Measurements from ENCODE around the gene SLC6A20.

Gene SLC6A20

GRCh38 chr3:45778761-45779201 lies 17.6 kb downstream of the SLC6A20 start:
- Mint-ChIP-seq H3K27me3 (ENCODE audit: low read depth) (peaks cover 16% of the 10 kb centered on the region), H3K36me3 (ENCODE audit: low read depth) (no peaks in the 10 kb centered on the region), H3K9me3 (no peaks in the 10 kb centered on the region), H3K4me1 (ENCODE audit: low read depth) (no peaks in the 10 kb centered on the region), H3K27ac (no peak overlapping the region), H3K4me3 (no peak overlapping the region)
- DNase-seq (ENCODE audit: low spot score): no peak

DNA sequence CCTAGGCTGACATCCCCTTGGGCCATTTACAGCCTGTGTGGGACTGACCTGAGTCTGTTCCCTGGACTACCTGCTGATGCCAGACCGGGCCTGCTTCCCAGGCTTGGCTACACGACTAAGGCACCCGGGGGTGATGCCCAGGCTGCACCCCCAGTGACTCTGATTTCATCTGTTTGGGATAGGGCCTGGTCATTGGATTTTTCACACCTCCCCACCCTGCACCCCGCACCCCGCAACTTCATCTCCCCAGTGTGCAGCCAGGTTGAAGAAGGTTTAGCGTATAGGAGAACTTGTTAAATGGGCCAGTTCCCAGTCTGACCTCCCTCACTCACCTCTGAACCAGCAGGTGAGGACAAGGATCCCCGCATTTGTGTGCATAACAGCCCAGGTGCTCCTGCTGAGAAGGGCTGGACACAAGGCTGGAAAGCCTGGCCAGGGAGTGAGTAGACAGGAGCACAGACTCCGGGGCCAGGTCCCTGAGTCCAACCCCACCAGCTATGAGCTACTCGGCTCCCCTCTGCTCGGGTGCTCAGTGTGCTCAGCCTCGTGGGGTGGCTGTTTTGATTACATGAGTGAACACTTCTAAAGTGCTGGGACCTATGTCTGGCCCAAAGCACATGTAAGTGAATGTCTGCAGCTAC lies 18.5 kb downstream of the SLC6A20 start:
- H3K27ac Mint-ChIP-seq: no peak overlapping the region
- peaks cover 20% of the 10 kb centered on the region for H3K27me3 Mint-ChIP-seq (ENCODE audit: low read depth)
- H3K36me3 Mint-ChIP-seq (ENCODE audit: low read depth): no peaks in the 10 kb centered on the region
- H3K9me3 Mint-ChIP-seq: no peaks in the 10 kb centered on the region
- peaks cover 3% of the 10 kb centered on the region for H3K4me1 Mint-ChIP-seq (ENCODE audit: low read depth)
- no peak overlapping the region for H3K4me3 Mint-ChIP-seq
- no peak for DNase-seq (ENCODE audit: low spot score)

GRCh38 chr3:45777111-45777745 lies 19.1 kb downstream of the SLC6A20 start:
- Mint-ChIP-seq H3K36me3 (ENCODE audit: low read depth) (no peaks in the 10 kb centered on the region), H3K4me1 (ENCODE audit: low read depth) (peaks cover 8% of the 10 kb centered on the region), H3K27me3 (ENCODE audit: low read depth) (peaks cover 26% of the 10 kb centered on the region), H3K9me3 (no peaks in the 10 kb centered on the region), H3K27ac (no peak overlapping the region), H3K4me3 (no peak overlapping the region)
- DNase-seq (ENCODE audit: low spot score): no peak

- no peak overlapping the region for H3K4me3 Mint-ChIP-seq
- H3K9me3 Mint-ChIP-seq: no peaks in the 10 kb centered on the region
- H3K27me3 Mint-ChIP-seq (ENCODE audit: low read depth): peaks cover 30% of the 10 kb centered on the region
- peaks cover 8% of the 10 kb centered on the region for H3K4me1 Mint-ChIP-seq (ENCODE audit: low read depth)
- no peak overlapping the region for H3K27ac Mint-ChIP-seq
- DNase-seq (ENCODE audit: low spot score): no peak
- no peaks in the 10 kb centered on the region for H3K36me3 Mint-ChIP-seq (ENCODE audit: low read depth)
Measured at GRCh38 chr3:45776611-45777010, 19.7 kb downstream of the SLC6A20 start.

- peaks cover 32% of the 10 kb centered on the region for H3K27me3 Mint-ChIP-seq (ENCODE audit: low read depth)
- no peak overlapping the region for H3K27ac Mint-ChIP-seq
- H3K36me3 Mint-ChIP-seq (ENCODE audit: low read depth): no peaks in the 10 kb centered on the region
- no peak overlapping the region for H3K4me3 Mint-ChIP-seq
- no peak for DNase-seq (ENCODE audit: low spot score)
- no peaks in the 10 kb centered on the region for H3K9me3 Mint-ChIP-seq
- peaks cover 8% of the 10 kb centered on the region for H3K4me1 Mint-ChIP-seq (ENCODE audit: low read depth)
Measured at GRCh38 chr3:45776301-45776595, 20.1 kb downstream of the SLC6A20 start.

DNA sequence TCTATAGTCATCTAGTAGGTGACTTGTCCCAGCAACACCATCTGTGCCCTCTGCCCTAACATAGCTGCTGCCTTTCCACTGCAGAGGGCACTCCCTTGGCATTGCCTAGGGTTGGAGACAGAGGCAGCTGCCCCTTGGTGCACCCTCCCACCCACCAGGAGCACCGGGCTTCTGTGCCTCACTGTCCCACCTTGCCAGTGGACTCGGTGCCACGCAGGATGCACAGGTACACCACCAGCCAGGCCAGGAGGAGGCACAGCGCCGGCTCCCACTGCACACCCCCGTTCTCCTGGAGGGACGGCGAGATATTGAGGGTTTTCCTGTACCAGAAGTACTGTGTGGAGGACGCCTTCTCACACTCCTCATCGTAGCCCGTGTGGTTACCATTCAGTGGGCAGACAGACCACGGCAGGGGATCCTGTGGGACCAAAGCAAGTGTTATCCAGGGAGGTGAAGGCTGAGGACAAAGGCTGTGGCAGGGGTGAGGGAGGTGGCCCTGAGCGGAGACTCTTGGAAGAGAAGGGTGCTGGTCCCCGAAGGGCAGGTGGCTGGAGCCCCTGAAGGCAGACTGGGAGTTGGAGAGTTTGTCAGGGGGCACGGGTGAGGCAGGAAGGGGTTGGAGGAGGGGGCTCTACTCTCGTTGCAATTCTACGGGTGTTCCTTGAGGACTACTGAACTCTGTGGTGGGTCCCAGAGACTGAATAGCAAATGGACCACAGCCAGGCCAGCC lies 20.6 kb downstream of the SLC6A20 start:
- Mint-ChIP-seq H3K4me1 (ENCODE audit: low read depth) (peaks cover 8% of the 10 kb centered on the region), H3K9me3 (no peaks in the 10 kb centered on the region), H3K4me3 (no peak overlapping the region), H3K27me3 (ENCODE audit: low read depth) (peaks cover 37% of the 10 kb centered on the region), H3K36me3 (ENCODE audit: low read depth) (no peaks in the 10 kb centered on the region), H3K27ac (no peak overlapping the region)
- DNase-seq (ENCODE audit: low spot score): no peak

- Mint-ChIP-seq H3K9me3 (no peaks in the 10 kb centered on the region), H3K36me3 (ENCODE audit: low read depth) (no peaks in the 10 kb centered on the region), H3K27ac (no peak overlapping the region), H3K4me3 (no peak overlapping the region), H3K27me3 (ENCODE audit: low read depth) (peaks cover 46% of the 10 kb centered on the region), H3K4me1 (ENCODE audit: low read depth) (peaks cover 8% of the 10 kb centered on the region)
- DNase-seq (ENCODE audit: low spot score): no peak
Measured at GRCh38 chr3:45774581-45775521, 21.5 kb downstream of the SLC6A20 start.

DNA sequence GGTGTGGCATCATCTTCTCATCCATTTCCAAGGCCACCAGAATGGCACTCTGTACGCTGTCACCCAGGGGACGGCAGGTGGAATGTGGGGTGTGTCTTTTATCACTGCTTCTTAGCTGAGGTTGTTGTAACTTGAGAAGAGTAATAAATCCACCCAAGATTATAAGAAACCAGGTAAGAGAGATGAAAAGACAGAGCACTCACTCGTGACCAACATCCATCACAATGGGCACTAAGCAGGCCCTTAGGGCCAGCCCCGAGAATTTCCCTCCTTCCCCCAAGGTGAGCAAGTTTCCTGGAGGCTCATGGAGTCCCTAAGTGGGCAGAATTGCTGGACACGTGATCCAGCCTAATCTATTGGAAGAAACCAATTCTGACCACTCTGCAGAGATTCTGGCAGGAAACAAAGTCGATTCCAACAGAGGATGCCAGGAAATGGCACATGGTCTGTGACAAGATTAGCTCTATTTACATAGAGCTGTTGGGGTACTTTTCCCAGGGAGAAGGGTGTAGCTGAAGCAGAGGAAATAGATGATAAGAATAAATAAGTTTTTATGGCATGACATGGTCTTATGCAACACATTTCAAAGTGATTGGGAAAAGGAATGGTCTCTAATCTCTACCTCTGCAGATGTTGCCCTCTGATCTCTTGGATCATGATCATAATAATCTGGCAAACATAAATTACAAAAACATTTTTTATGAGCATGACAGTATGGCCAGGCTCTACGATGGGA lies 22.5 kb downstream of the SLC6A20 start:
- DNase-seq (ENCODE audit: low spot score): no peak
- Mint-ChIP-seq H3K4me1 (ENCODE audit: low read depth) (peaks cover 8% of the 10 kb centered on the region), H3K9me3 (no peaks in the 10 kb centered on the region), H3K27ac (no peak overlapping the region), H3K4me3 (no peak overlapping the region), H3K27me3 (ENCODE audit: low read depth) (peaks cover 55% of the 10 kb centered on the region), H3K36me3 (ENCODE audit: low read depth) (no peaks in the 10 kb centered on the region)

- no peak overlapping the region for H3K27ac Mint-ChIP-seq
- H3K27me3 Mint-ChIP-seq (ENCODE audit: low read depth): peaks cover 61% of the 10 kb centered on the region
- DNase-seq (ENCODE audit: low spot score): no peak
- no peaks in the 10 kb centered on the region for H3K36me3 Mint-ChIP-seq (ENCODE audit: low read depth)
- H3K4me1 Mint-ChIP-seq (ENCODE audit: low read depth): peaks cover 8% of the 10 kb centered on the region
- H3K4me3 Mint-ChIP-seq: no peak overlapping the region
- H3K9me3 Mint-ChIP-seq: no peaks in the 10 kb centered on the region
Measured at GRCh38 chr3:45773072-45773471, 23.3 kb downstream of the SLC6A20 start.

DNA sequence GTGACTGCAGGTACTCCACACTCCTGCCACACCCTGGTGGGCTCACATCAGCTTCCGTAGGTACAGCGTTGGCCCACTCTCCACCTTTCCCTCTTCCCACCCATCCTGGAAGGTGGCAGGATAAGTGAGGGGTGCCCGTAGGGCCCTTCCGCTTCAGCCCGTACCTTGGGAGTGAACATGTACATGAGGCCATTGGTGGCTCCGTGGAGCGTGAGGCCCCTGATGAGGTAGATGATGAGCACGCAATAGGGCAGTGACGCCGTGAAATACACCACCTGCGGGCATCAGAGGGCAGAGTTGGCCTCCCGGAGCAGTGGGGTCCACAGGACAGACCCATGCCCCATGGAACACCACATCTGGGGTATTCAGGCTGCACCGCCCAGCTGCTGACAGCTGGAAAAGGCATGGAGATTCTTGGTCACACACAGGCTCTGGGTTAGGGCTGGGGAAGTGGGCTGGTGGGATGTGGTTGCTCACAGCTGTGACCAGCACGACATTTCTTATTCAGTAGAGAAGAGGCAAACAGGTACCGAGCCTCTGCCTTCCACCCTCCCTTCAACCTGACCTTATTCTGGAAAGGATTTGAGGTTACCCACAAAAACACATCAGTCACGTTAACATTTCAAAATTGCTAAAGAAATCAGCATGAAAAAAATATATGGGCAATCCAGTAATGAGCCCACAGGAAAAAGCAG lies 23.8 kb downstream of the SLC6A20 start:
- Mint-ChIP-seq H3K27ac (no peak overlapping the region), H3K9me3 (peaks cover 2% of the 10 kb centered on the region), H3K4me3 (no peak overlapping the region), H3K36me3 (ENCODE audit: low read depth) (no peaks in the 10 kb centered on the region), H3K4me1 (ENCODE audit: low read depth) (peaks cover 8% of the 10 kb centered on the region), H3K27me3 (ENCODE audit: low read depth) (peaks cover 63% of the 10 kb centered on the region)
- no peak for DNase-seq (ENCODE audit: low spot score)

GRCh38 chr3:45771831-45772230 lies 24.5 kb downstream of the SLC6A20 start:
- Mint-ChIP-seq H3K4me3 (no peak overlapping the region), H3K27ac (no peak overlapping the region), H3K36me3 (ENCODE audit: low read depth) (no peaks in the 10 kb centered on the region), H3K27me3 (ENCODE audit: low read depth) (peaks cover 68% of the 10 kb centered on the region), H3K9me3 (peaks cover 8% of the 10 kb centered on the region), H3K4me1 (ENCODE audit: low read depth) (peaks cover 8% of the 10 kb centered on the region)
- no peak for DNase-seq (ENCODE audit: low spot score)

DNA sequence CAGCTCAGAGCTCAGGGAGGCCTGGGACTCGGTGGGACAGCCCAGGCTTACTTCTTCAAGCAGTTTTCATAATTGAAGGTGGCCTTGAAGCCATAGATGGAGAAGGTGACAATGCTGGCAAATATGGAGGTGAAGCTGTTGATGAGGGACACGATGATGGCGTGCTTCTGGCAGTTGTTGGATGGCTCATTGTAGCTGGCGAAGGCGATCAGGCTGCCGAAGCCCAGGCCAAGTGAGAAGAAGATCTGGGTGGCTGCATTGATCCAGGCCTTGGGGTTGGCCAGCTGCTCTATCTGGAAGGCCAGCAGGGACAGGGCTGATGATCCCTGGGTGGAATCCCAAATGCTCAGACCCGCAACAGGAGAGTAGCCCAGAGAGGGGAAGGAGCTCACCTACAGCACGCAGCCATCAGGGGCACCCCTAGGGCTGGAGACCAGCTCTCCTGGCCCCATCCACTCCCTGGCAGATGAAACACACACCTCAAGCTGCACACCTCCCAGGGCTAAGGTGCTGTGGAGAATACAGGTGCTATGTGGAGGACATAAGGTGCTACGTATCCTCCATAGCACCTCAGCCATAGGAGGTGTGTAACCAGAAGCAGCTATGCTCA lies 25.1 kb downstream of the SLC6A20 start:
- H3K4me1 Mint-ChIP-seq (ENCODE audit: low read depth): peaks cover 8% of the 10 kb centered on the region
- H3K9me3 Mint-ChIP-seq: peaks cover 8% of the 10 kb centered on the region
- H3K27me3 Mint-ChIP-seq (ENCODE audit: low read depth): peaks cover 71% of the 10 kb centered on the region
- H3K4me3 Mint-ChIP-seq: no peak overlapping the region
- DNase-seq (ENCODE audit: low spot score): no peak
- H3K36me3 Mint-ChIP-seq (ENCODE audit: low read depth): no peaks in the 10 kb centered on the region
- H3K27ac Mint-ChIP-seq: no peak overlapping the region

All from T-helper 2 cell treated with Interferon-gamma antibody and Interleukin-4, amounts not matched to agents 5 μg/mL and 100 μg/mL, for 36 hours (primary cell).